ENCODE data around the gene ZFAND3.

ZFAND3 gene

GRCh38 chr6:38143191-38144150 is 323.9 kb downstream of the ZFAND3 start:
- H3K4me1 Mint-ChIP-seq (ENCODE audit: low read depth) = peaks cover 17% of the 10 kb centered on the region
- peaks cover 13% of the 10 kb centered on the region for H3K36me3 Mint-ChIP-seq
- no peak overlapping the region for H3K27ac Mint-ChIP-seq
- no peaks in the 10 kb centered on the region for H3K27me3 Mint-ChIP-seq
- H3K4me3 Mint-ChIP-seq = no peak overlapping the region
- no peaks in the 10 kb centered on the region for H3K9me3 Mint-ChIP-seq (ENCODE audit: low read depth)

- Mint-ChIP-seq H3K27me3 (no peaks in the 10 kb centered on the region), H3K36me3 (peaks cover 4% of the 10 kb centered on the region), H3K4me3 (no peak overlapping the region), H3K9me3 (ENCODE audit: low read depth) (no peaks in the 10 kb centered on the region), H3K4me1 (ENCODE audit: low read depth) (peaks cover 9% of the 10 kb centered on the region), H3K27ac (no peak overlapping the region)
Measured at GRCh38 chr6:38144365-38144945, 324.9 kb downstream of the ZFAND3 start.

- peaks cover 6% of the 10 kb centered on the region for H3K4me1 Mint-ChIP-seq (ENCODE audit: low read depth)
- peaks cover 2% of the 10 kb centered on the region for H3K36me3 Mint-ChIP-seq
- no peaks in the 10 kb centered on the region for H3K27me3 Mint-ChIP-seq
- no peak overlapping the region for H3K4me3 Mint-ChIP-seq
- H3K9me3 Mint-ChIP-seq (ENCODE audit: low read depth) = no peaks in the 10 kb centered on the region
- H3K27ac Mint-ChIP-seq = no peak overlapping the region
Measured at GRCh38 chr6:38146021-38146733, 326.6 kb downstream of the ZFAND3 start.

GRCh38 chr6:38146734-38147027 is 327.2 kb downstream of the ZFAND3 start:
- H3K36me3 Mint-ChIP-seq = peaks cover 2% of the 10 kb centered on the region
- H3K4me3 Mint-ChIP-seq = no peak overlapping the region
- H3K9me3 Mint-ChIP-seq (ENCODE audit: low read depth) = no peaks in the 10 kb centered on the region
- no peaks in the 10 kb centered on the region for H3K27me3 Mint-ChIP-seq
- no peak overlapping the region for H3K27ac Mint-ChIP-seq
- peaks cover 3% of the 10 kb centered on the region for H3K4me1 Mint-ChIP-seq (ENCODE audit: low read depth)

- H3K36me3 Mint-ChIP-seq = peaks cover 2% of the 10 kb centered on the region
- no peak overlapping the region for H3K4me3 Mint-ChIP-seq
- no peak overlapping the region for H3K27ac Mint-ChIP-seq
- H3K4me1 Mint-ChIP-seq (ENCODE audit: low read depth) = peaks cover 3% of the 10 kb centered on the region
- H3K27me3 Mint-ChIP-seq = no peaks in the 10 kb centered on the region
- H3K9me3 Mint-ChIP-seq (ENCODE audit: low read depth) = no peaks in the 10 kb centered on the region
Measured at GRCh38 chr6:38148606-38149005, 329.1 kb downstream of the ZFAND3 start.

GRCh38 chr6:38149531-38149930 is 330.0 kb downstream of the ZFAND3 start:
- Mint-ChIP-seq H3K4me3 (no peak overlapping the region), H3K27ac (no peak overlapping the region), H3K36me3 (peaks cover 2% of the 10 kb centered on the region), H3K27me3 (no peaks in the 10 kb centered on the region), H3K4me1 (ENCODE audit: low read depth) (peaks cover 3% of the 10 kb centered on the region), H3K9me3 (ENCODE audit: low read depth) (no peaks in the 10 kb centered on the region)

- Mint-ChIP-seq H3K9me3 (ENCODE audit: low read depth) (no peaks in the 10 kb centered on the region), H3K4me1 (ENCODE audit: low read depth) (peaks cover 3% of the 10 kb centered on the region), H3K4me3 (no peak overlapping the region), H3K27ac (no peak overlapping the region), H3K27me3 (no peaks in the 10 kb centered on the region), H3K36me3 (peaks cover 2% of the 10 kb centered on the region)
Measured at GRCh38 chr6:38150021-38150420, 330.5 kb downstream of the ZFAND3 start.

- H3K4me1 Mint-ChIP-seq (ENCODE audit: low read depth) = peaks cover 3% of the 10 kb centered on the region
- no peaks in the 10 kb centered on the region for H3K9me3 Mint-ChIP-seq (ENCODE audit: low read depth)
- no peaks in the 10 kb centered on the region for H3K27me3 Mint-ChIP-seq
- H3K36me3 Mint-ChIP-seq = peaks cover 2% of the 10 kb centered on the region
- H3K27ac Mint-ChIP-seq = no peak overlapping the region
- no peak overlapping the region for H3K4me3 Mint-ChIP-seq
Measured at GRCh38 chr6:38150681-38151296, 331.3 kb downstream of the ZFAND3 start.

- no peak overlapping the region for H3K4me3 Mint-ChIP-seq
- H3K4me1 Mint-ChIP-seq (ENCODE audit: low read depth) = peaks cover 3% of the 10 kb centered on the region
- H3K36me3 Mint-ChIP-seq = peaks cover 2% of the 10 kb centered on the region
- H3K9me3 Mint-ChIP-seq (ENCODE audit: low read depth) = no peaks in the 10 kb centered on the region
- no peaks in the 10 kb centered on the region for H3K27me3 Mint-ChIP-seq
- no peak overlapping the region for H3K27ac Mint-ChIP-seq
Measured at GRCh38 chr6:38151580-38152500, 332.3 kb downstream of the ZFAND3 start.

GRCh38 chr6:38152620-38153019 is 333.1 kb downstream of the ZFAND3 start:
- no peak overlapping the region for H3K27ac Mint-ChIP-seq

GRCh38 chr6:38153076-38153797 is 333.7 kb downstream of the ZFAND3 start:
- H3K36me3 Mint-ChIP-seq = no peaks in the 10 kb centered on the region
- no peaks in the 10 kb centered on the region for H3K9me3 Mint-ChIP-seq (ENCODE audit: low read depth)
- H3K27me3 Mint-ChIP-seq = no peaks in the 10 kb centered on the region
- H3K4me1 Mint-ChIP-seq (ENCODE audit: low read depth) = no peaks in the 10 kb centered on the region
- H3K4me3 Mint-ChIP-seq = no peak overlapping the region
- H3K27ac Mint-ChIP-seq = peak overlapping the region; percentile 46

More at GRCh38 chr6:38152620-38153019, 333.1 kb downstream of the ZFAND3 start:
- Mint-ChIP-seq H3K36me3 (peaks cover 2% of the 10 kb centered on the region), H3K4me1 (ENCODE audit: low read depth) (peaks cover 3% of the 10 kb centered on the region), H3K27me3 (no peaks in the 10 kb centered on the region), H3K9me3 (ENCODE audit: low read depth) (no peaks in the 10 kb centered on the region), H3K4me3 (no peak overlapping the region)

GRCh38 chr6:38153798-38154345 is 334.3 kb downstream of the ZFAND3 start:
- H3K27ac Mint-ChIP-seq = no peak overlapping the region
- no peaks in the 10 kb centered on the region for H3K9me3 Mint-ChIP-seq (ENCODE audit: low read depth)
- H3K4me1 Mint-ChIP-seq (ENCODE audit: low read depth) = no peaks in the 10 kb centered on the region
- H3K36me3 Mint-ChIP-seq = peaks cover 3% of the 10 kb centered on the region
- H3K27me3 Mint-ChIP-seq = no peaks in the 10 kb centered on the region
- no peak overlapping the region for H3K4me3 Mint-ChIP-seq

GRCh38 chr6:38154731-38155130 is 335.2 kb downstream of the ZFAND3 start:
- peaks cover 3% of the 10 kb centered on the region for H3K36me3 Mint-ChIP-seq

More at GRCh38 chr6:38154731-38155130, 335.2 kb downstream of the ZFAND3 start:
- H3K27ac Mint-ChIP-seq = no peak overlapping the region
- H3K4me1 Mint-ChIP-seq (ENCODE audit: low read depth) = no peaks in the 10 kb centered on the region
- no peak overlapping the region for H3K4me3 Mint-ChIP-seq
- no peaks in the 10 kb centered on the region for H3K27me3 Mint-ChIP-seq
- H3K9me3 Mint-ChIP-seq (ENCODE audit: low read depth) = no peaks in the 10 kb centered on the region

Data from activated naive CD8-positive, alpha-beta T cell (primary cell).